GM12878 (cell line): ENCODE results near the gene ABCD3.

ENCODE experiments used
- CHD1 ChIP-seq: IDR thresholded peaks from 2 replicates; pipeline ENCODE4 v1.6.1; 2012; ENCODE audit warnings: low read depth, low read length, improper control_type of control experiment
- CHD2 ChIP-seq: IDR thresholded peaks from 2 replicates; pipeline ENCODE4 v1.6.1; 2011; ENCODE audit warnings: low read depth, low read length, improper control_type of control experiment, borderline replicate concordance
- CREB1 ChIP-seq: IDR thresholded peaks from 2 replicates; pipeline ENCODE4 v1.6.1; 2012; ENCODE audit warnings: low read depth, mild to moderate bottlenecking, inconsistent platforms
- CTCF ChIP-seq, 3 experiments: IDR thresholded peaks in 2 of 3; conservative IDR thresholded peaks in 1 of 3; 2 replicates each; pipeline ENCODE4 v1.5.1; 2011; ENCODE audit warnings: low read depth in 3 of 3, low read length in 3 of 3, mild to moderate bottlenecking in 3 of 3, control low read depth in 2 of 3, moderate library complexity in 2 of 3, inconsistent platforms in 1 of 3, mixed read lengths in 1 of 3; ENCODE audit not compliant: control insufficient read depth in 2 of 3, insufficient read depth in 1 of 3; ENCODE audit errors: extremely low read depth in 1 of 3
- HDAC2 ChIP-seq: fragments of 200-600 bp; sonication (generic); IDR thresholded peaks from 2 replicates; pipeline ENCODE4 v1.6.1; 2017
- IKZF1 ChIP-seq: fragments of 450-650 bp; conservative IDR thresholded peaks from 2 replicates; pipeline ENCODE4 v1.6.1; 2017; ENCODE audit warnings: antibody characterized with exemption, mild to moderate bottlenecking
- KLF5 ChIP-seq: fragments of 450-650 bp; IDR thresholded peaks from 2 replicates; pipeline ENCODE4 v1.6.1; 2014; ENCODE audit warnings: mild to moderate bottlenecking; ENCODE audit not compliant: partially characterized antibody
- MTA3 ChIP-seq: IDR thresholded peaks from 2 replicates; pipeline ENCODE4 v1.6.1; 2012; ENCODE audit warnings: low read length, inconsistent platforms, borderline replicate concordance
- MYC ChIP-seq: IDR thresholded peaks from 2 replicates; pipeline ENCODE4 v1.6.1; 2011; ENCODE audit warnings: mild to moderate bottlenecking, low read length, moderate library complexity, inconsistent platforms; ENCODE audit not compliant: insufficient read depth, insufficient replicate concordance, insufficient read length, severe bottlenecking
- NR2C2 ChIP-seq: IDR thresholded peaks from 2 replicates; pipeline ENCODE4 v1.6.1; 2011; ENCODE audit warnings: borderline replicate concordance, low read depth; ENCODE audit not compliant: control insufficient read depth, insufficient read length
- RAD51 ChIP-seq: fragments of 450-650 bp; IDR thresholded peaks from 2 replicates; pipeline ENCODE4 v1.6.1; 2016; ENCODE audit warnings: moderate library complexity, mild to moderate bottlenecking, inconsistent platforms
- SMARCA5 ChIP-seq: fragments of 450-650 bp; IDR thresholded peaks from 2 replicates; pipeline ENCODE4 v1.6.1; 2017; ENCODE audit warnings: mild to moderate bottlenecking
- ZBTB40 ChIP-seq: fragments of 450-650 bp; IDR thresholded peaks from 2 replicates; pipeline ENCODE4 v1.6.1; 2016; ENCODE audit warnings: mild to moderate bottlenecking, moderate library complexity, borderline replicate concordance
- TF ChIP-seq, protein P1 (sequence below): fragments of 450-650 bp; IDR thresholded peaks from 2 replicates; pipeline ENCODE4 v1.6.1; 2017; ENCODE audit warnings: mild to moderate bottlenecking, moderate library complexity

- TF ChIP-seq MTA3 (no peak), CTCF (IDR thresholded peaks at IDR 0.05 in 2 of 3, conservative IDR thresholded peaks at IDR 0.05 in 1 of 3; ENCODE audit: control insufficient read depth in 2 of 3, extremely low read depth in 1 of 3, insufficient read depth in 1 of 3, low read depth in 3 of 3, low read length in 3 of 3) (no peak), CHD2 (no peak), HDAC2 (no peak), SMARCA5 (no peak), CREB1 (no peak), NR2C2 (no peak), RAD51 (no peak), MYC (no peak), IKZF1 (no peak), ZBTB40 (no peak), KLF5 (no peak), CHD1 (no peak)
- TF ChIP-seq, protein P1, sequence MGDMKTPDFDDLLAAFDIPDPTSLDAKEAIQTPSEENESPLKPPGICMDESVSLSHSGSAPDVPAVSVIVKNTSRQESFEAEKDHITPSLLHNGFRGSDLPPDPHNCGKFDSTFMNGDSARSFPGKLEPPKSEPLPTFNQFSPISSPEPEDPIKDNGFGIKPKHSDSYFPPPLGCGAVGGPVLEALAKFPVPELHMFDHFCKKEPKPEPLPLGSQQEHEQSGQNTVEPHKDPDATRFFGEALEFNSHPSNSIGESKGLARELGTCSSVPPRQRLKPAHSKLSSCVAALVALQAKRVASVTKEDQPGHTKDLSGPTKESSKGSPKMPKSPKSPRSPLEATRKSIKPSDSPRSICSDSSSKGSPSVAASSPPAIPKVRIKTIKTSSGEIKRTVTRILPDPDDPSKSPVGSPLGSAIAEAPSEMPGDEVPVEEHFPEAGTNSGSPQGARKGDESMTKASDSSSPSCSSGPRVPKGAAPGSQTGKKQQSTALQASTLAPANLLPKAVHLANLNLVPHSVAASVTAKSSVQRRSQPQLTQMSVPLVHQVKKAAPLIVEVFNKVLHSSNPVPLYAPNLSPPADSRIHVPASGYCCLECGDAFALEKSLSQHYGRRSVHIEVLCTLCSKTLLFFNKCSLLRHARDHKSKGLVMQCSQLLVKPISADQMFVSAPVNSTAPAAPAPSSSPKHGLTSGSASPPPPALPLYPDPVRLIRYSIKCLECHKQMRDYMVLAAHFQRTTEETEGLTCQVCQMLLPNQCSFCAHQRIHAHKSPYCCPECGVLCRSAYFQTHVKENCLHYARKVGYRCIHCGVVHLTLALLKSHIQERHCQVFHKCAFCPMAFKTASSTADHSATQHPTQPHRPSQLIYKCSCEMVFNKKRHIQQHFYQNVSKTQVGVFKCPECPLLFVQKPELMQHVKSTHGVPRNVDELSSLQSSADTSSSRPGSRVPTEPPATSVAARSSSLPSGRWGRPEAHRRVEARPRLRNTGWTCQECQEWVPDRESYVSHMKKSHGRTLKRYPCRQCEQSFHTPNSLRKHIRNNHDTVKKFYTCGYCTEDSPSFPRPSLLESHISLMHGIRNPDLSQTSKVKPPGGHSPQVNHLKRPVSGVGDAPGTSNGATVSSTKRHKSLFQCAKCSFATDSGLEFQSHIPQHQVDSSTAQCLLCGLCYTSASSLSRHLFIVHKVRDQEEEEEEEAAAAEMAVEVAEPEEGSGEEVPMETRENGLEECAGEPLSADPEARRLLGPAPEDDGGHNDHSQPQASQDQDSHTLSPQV = no peak
Observed at GRCh38 chr1:94385308-94385929, 32.8 kb upstream of the ABCD3 start.
